IMR-90 (cell line): ENCODE measurements around the gene NCOA7. TPM values are rescaled to one million over a fixed set of nuclear protein-coding genes. Genes with fewer than 3 reads are reported as not detected.

Experiments
- ATAC-seq: fragments of 200-7000 bp; cut with Tn5 transposase; 2 replicates; pipeline ENCODE4 v1.9.1; 2020; ENCODE audit warnings: low read depth, mild to moderate bottlenecking, moderate library complexity
- BruUV-seq: library from RNA; stranded (reverse); fragments of 400-500 nt; replicated peaks from 2 replicates; lab custom pipeline; 2021; lab: Mats Ljungman, UMichigan
- CTCF ChIA-PET: fragments of 300-600 bp; formaldehyde crosslinking; extraction: SDS; loops from one replicate; lab custom pipeline; 2021; ENCODE audit warnings: antibody characterized with exemption; lab: Yijun Ruan, JAX
- POLR2A ChIA-PET: fragments of 300-600 bp; sonication (Branson Sonifier 250); formaldehyde crosslinking; loops from one replicate; lab custom pipeline; 2022; ENCODE audit warnings: antibody characterized with exemption; ENCODE audit not compliant: unreplicated experiment; lab: Charles Lee
- DNase-seq: peaks from one replicate; pipeline ENCODE4 v3.0.0; 2013
- H2AFZ ChIP-seq: replicated peaks from 2 replicates; pipeline ENCODE3; 2013; ENCODE audit warnings: low read length, mild to moderate bottlenecking; ENCODE audit not compliant: poor library complexity
- H2AK5ac ChIP-seq: 2 replicates; pipeline ENCODE4 v1.6.1; 2013; ENCODE audit warnings: low read depth, low read length, inconsistent platforms
- H2AK9ac ChIP-seq: replicated peaks from 2 replicates; pipeline ENCODE3; 2013; ENCODE audit warnings: mild to moderate bottlenecking, low read depth, low read length, moderate library complexity; ENCODE audit not compliant: poor library complexity
- H2BK120ac ChIP-seq: 2 replicates; pipeline ENCODE4 v1.6.1; 2013; ENCODE audit warnings: low read depth, low read length, inconsistent platforms
- H2BK15ac ChIP-seq: 3 replicates; pipeline ENCODE4 v1.6.1; 2013; ENCODE audit warnings: low read depth, low read length, inconsistent platforms
- H2BK20ac ChIP-seq: 2 replicates; pipeline ENCODE4 v1.6.1; 2013; ENCODE audit warnings: low read depth, mild to moderate bottlenecking, inconsistent platforms, low read length, moderate library complexity
- H2BK5ac ChIP-seq: 2 replicates; pipeline ENCODE4 v1.6.1; 2013; ENCODE audit warnings: mild to moderate bottlenecking, low read depth, low read length, inconsistent platforms; ENCODE audit not compliant: poor library complexity, severe bottlenecking
- H3K14ac ChIP-seq: replicated peaks from 2 replicates; pipeline ENCODE4 v1.6.1; 2013; ENCODE audit warnings: low read depth, low read length, inconsistent platforms
- H3K18ac ChIP-seq: 2 replicates; pipeline ENCODE4 v1.6.1; 2013; ENCODE audit warnings: low read depth, low read length, control low read depth
- H3K23ac ChIP-seq: 2 replicates; pipeline ENCODE4 v1.6.1; 2013; ENCODE audit warnings: low read depth, low read length, inconsistent platforms
- H3K27ac ChIP-seq: 2 replicates; pipeline ENCODE4 v1.5.1; 2013; ENCODE audit warnings: mild to moderate bottlenecking, control low read depth, low read length; ENCODE audit not compliant: insufficient read depth
- H3K27me3 ChIP-seq: 2 replicates; pipeline ENCODE4 v1.6.1; 2013; ENCODE audit warnings: low read length; ENCODE audit not compliant: control insufficient read depth, insufficient read depth
- H3K36me3 ChIP-seq: 2 replicates; pipeline ENCODE4 v1.6.1; 2013; ENCODE audit warnings: low read length, mixed read lengths; ENCODE audit not compliant: control insufficient read depth, insufficient read depth
- H3K4ac ChIP-seq: 2 replicates; pipeline ENCODE4 v1.6.1; 2013; ENCODE audit warnings: low read depth, low read length, inconsistent platforms
- H3K4me1 ChIP-seq: 2 replicates; pipeline ENCODE4 v1.6.1; 2013; ENCODE audit warnings: low read length, mixed read lengths; ENCODE audit not compliant: control insufficient read depth, insufficient read depth
- H3K4me2 ChIP-seq: 2 replicates; pipeline ENCODE4 v1.6.1; 2013; ENCODE audit warnings: low read depth, mild to moderate bottlenecking, control low read depth, low read length, moderate library complexity
- H3K4me3 ChIP-seq: 2 replicates; pipeline ENCODE4 v1.5.1; 2013; ENCODE audit warnings: low read depth, mild to moderate bottlenecking, control low read depth, low read length, moderate library complexity; ENCODE audit not compliant: insufficient read depth
- H3K56ac ChIP-seq: 2 replicates; pipeline ENCODE4 v1.6.1; 2013; ENCODE audit warnings: low read length, inconsistent platforms; ENCODE audit not compliant: insufficient read depth; ENCODE audit errors: extremely low read depth
- H3K79me1 ChIP-seq, 2 experiments: 2 replicates each; pipeline ENCODE4 v1.6.1; 2013; ENCODE audit warnings: low read length in 2 of 2, inconsistent platforms in 1 of 2, low read depth in 1 of 2
- H3K9ac ChIP-seq: 2 replicates; pipeline ENCODE4 v1.6.1; 2013; ENCODE audit warnings: low read depth, low read length, control low read depth
- H3K9me1 ChIP-seq: 2 replicates; pipeline ENCODE4 v1.6.1; 2013; ENCODE audit warnings: low read length, inconsistent platforms; ENCODE audit not compliant: insufficient read depth
- H3K9me3 ChIP-seq: 2 replicates; pipeline ENCODE4 v1.6.1; 2013; ENCODE audit warnings: low read length; ENCODE audit not compliant: control insufficient read depth, insufficient read depth
- H4K20me1 ChIP-seq: 2 replicates; pipeline ENCODE4 v1.6.1; 2013; ENCODE audit warnings: low read length, inconsistent platforms; ENCODE audit not compliant: insufficient read depth
- H4K5ac ChIP-seq: 2 replicates; pipeline ENCODE4 v1.6.1; 2013; ENCODE audit warnings: mild to moderate bottlenecking, low read depth, low read length, control low read depth
- H4K8ac ChIP-seq, 2 experiments: 2 replicates each; pipeline ENCODE4 v1.6.1; 2013; ENCODE audit warnings: low read depth in 2 of 2, low read length in 2 of 2, control low read depth in 1 of 2, inconsistent platforms in 1 of 2
- H4K91ac ChIP-seq: 2 replicates; pipeline ENCODE4 v1.6.1; 2013; ENCODE audit warnings: low read depth, low read length, inconsistent platforms; ENCODE audit not compliant: insufficient read depth
- whole genome bisulfite sequencing, 2 experiments: methylation state at CpG; one replicate each; pipeline versions ENCODE4 v1.1.5 to v1.1.7; 2013; ENCODE audit warnings: missing lambda C conversion rate in 2 of 2; ENCODE audit not compliant: insufficient read length in 1 of 2; ENCODE audit errors: extremely low coverage in 2 of 2; 5-methylcytosine and 5-hydroxymethylcytosine counted together
- dilution Hi-C: fragments of 300-500 bp; cut with HindIII; formaldehyde crosslinking; loops from one replicate; pipeline ENCODE4 v1.14.3; 2018; ENCODE audit warnings: low sequenced_read_pairs; ENCODE audit not compliant: unreplicated experiment
- in situ Hi-C: fragments of 300-500 bp; cut with MboI; formaldehyde crosslinking; loops from 3 replicates; pipeline ENCODE4 v1.14.3; 2019; ENCODE audit warnings: low sequenced_read_pairs, inconsistent platforms, mixed read lengths
- intact Hi-C: fragments of 100-400 bp; cut with micrococcal nuclease; formaldehyde crosslinking; loops from 2 replicates; pipeline ENCODE4 v1.10.0; 2022
- polyA plus RNA-seq, 3 experiments: library from polyadenylated mRNA; depleted of rRNA; stranded (reverse); fragments of >200 nt; gene quantifications; 2 replicates each; pipeline ENCODE4 v1.2.3, GENCODE V29; 2012; ENCODE audit warnings: low replicate concordance in 1 of 3
- total RNA-seq: library from RNA; depleted of rRNA; stranded (reverse); fragments of >200 nt; gene quantifications from 2 replicates; pipeline ENCODE4 v1.2.3, GENCODE V29; 2012
- TF ChIP-seq, protein P1 (sequence below): fragments of 150-350 bp; IDR thresholded peaks from 2 replicates; pipeline ENCODE4 v1.6.1; 2017; ENCODE audit warnings: mild to moderate bottlenecking, antibody characterized with exemption, low read length, low read depth

The NCOA7 gene
- total and polyA plus RNA-seq, 2 of the 4 experiments (the other 2 are of a cell fraction) = 12.6 to 12.9 TPM

DNA sequence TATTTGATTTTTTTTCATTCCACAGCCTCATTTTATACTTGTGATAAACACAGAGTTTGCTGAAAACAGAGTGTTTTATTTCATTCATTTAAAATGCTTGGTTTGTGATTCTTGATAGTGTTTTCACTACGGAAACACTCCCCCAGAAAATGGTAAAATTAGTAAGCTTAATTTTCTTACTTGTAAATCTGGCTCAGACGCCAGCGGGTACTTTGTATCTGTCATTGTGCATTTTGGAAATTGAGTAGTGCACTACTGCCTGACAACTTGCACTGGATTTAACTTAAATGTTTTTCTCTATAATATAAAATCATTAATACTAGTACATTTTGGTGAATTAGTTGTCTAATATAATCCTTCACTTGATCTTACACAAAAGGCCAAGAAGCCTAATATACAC lies 128.9 kb downstream of the NCOA7 start:
- POLR2A ChIA-PET = no interaction called here
- H2BK20ac ChIP-seq = no peak overlapping the region
- H4K20me1 ChIP-seq = no peaks in the 10 kb centered on the region
- no peak overlapping the region for H3K18ac ChIP-seq
- TF ChIP-seq, protein P1, sequence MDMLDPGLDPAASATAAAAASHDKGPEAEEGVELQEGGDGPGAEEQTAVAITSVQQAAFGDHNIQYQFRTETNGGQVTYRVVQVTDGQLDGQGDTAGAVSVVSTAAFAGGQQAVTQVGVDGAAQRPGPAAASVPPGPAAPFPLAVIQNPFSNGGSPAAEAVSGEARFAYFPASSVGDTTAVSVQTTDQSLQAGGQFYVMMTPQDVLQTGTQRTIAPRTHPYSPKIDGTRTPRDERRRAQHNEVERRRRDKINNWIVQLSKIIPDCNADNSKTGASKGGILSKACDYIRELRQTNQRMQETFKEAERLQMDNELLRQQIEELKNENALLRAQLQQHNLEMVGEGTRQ = no peak
- no peak overlapping the region for H3K4me3 ChIP-seq
- H3K23ac ChIP-seq = no peak overlapping the region
- peak overlapping the region; percentile 79 for H3K4me2 ChIP-seq
- H4K91ac ChIP-seq = no peak overlapping the region
- no peak overlapping the region for H2AFZ ChIP-seq
- H2AK5ac ChIP-seq = no peak overlapping the region
- 0 out of 3 replicates have a peak overlapping the region, but pooled peaks have one; percentile 88 for H2BK15ac ChIP-seq
- TSS peak; percentile 90 for BruUV-seq
- H3K9ac ChIP-seq = no peak overlapping the region; the same call in 1 of the 2 replicates
- H2BK120ac ChIP-seq = no peak overlapping the region
- no peak for ATAC-seq
- no peaks in the 10 kb centered on the region for H3K27me3 ChIP-seq
- H3K14ac ChIP-seq = 0 out of 2 replicates have a peak overlapping the region, but pooled peaks have one; percentile 77
- H3K4me1 ChIP-seq = peaks cover 5% of the 10 kb centered on the region
- H3K79me1 ChIP-seq = no peaks in the 10 kb centered on the region
- H4K5ac ChIP-seq = no peak overlapping the region
- WGBS, 2 experiments = no CpG with 5 or more reads among the region's 3 CpGs
- H3K9me1 ChIP-seq = peaks cover 16% of the 10 kb centered on the region
- DNase-seq = no peak
- H2BK5ac ChIP-seq = no peak overlapping the region
- H4K8ac ChIP-seq = peak overlapping the region; percentile 43 to 64; a peak in 2 of 4 replicates
- in situ Hi-C loops = no loop called here
- H3K27ac ChIP-seq = no peak overlapping the region
- CTCF ChIA-PET = no interaction called here
- intact Hi-C loops = no loop called here
- peaks cover 22% of the 10 kb centered on the region for H3K36me3 ChIP-seq
- H3K9me3 ChIP-seq = no peaks in the 10 kb centered on the region
- peak overlapping the region; percentile 74; the same call in 1 of the 2 replicates for H3K4ac ChIP-seq
- dilution Hi-C loops = no loop called here
- H3K56ac ChIP-seq = peak overlapping the region; percentile 46; the same call in 1 of the 2 replicates
- H2AK9ac ChIP-seq = no peak overlapping the region
